ENCODE results near the gene DAGLA. TPM values are rescaled to one million over a fixed set of nuclear protein-coding genes. Genes with fewer than 3 reads are reported as not detected.

The DAGLA gene
- total RNA-seq, 2 donors from 2014 or later = 4.1 to 5.0 TPM

Other genes with a start within 250 kb of the DAGLA start
- 1 to 10 TPM in 1 of 2 donors, under 1 TPM in 1; 0.74 to 1.1 TPM for gene LRRC10B, start 171.6 kb upstream of the DAGLA start, total RNA-seq
- 10 to 100 TPM; 36.7 to 39.7 TPM for gene SYT7, start 99.3 kb upstream of the DAGLA start, total RNA-seq
- gene MYRF, start 72.2 kb downstream of the DAGLA start, total RNA-seq = 1 to 10 TPM; 4.0 to 5.0 TPM
- 100 to 1,000 TPM; 112 to 114 TPM for gene TMEM258, start 112.2 kb downstream of the DAGLA start, total RNA-seq
- gene FEN1, start 112.5 kb downstream of the DAGLA start, total RNA-seq = 10 to 100 TPM in 1 of 2 donors, 1 to 10 TPM in 1; 9.4 to 11.4 TPM
- 10 to 100 TPM; 44.9 to 54.1 TPM for gene FADS1, start 136.6 kb downstream of the DAGLA start, total RNA-seq
- 10 to 100 TPM; 26.3 to 67.5 TPM for gene FADS2, start 147.9 kb downstream of the DAGLA start, total RNA-seq
- gene FADS3, start 211.2 kb downstream of the DAGLA start, total RNA-seq = 10 to 100 TPM; 70.5 to 90.6 TPM
- 10 to 100 TPM; 17.3 to 21.8 TPM for gene RAB3IL1, start 237.2 kb downstream of the DAGLA start, total RNA-seq

All from left cardiac atrium (tissue), 2 donors.